Transverse colon (tissue), 4 donors: Measurements from ENCODE around the gene LCNL1. TPM values are rescaled to one million over a fixed set of nuclear protein-coding genes. Genes with fewer than 3 reads are reported as not detected.

Experiments
- DNase-seq: peaks from one replicate; pipeline ENCODE4 v3.0.0-alpha.2; 2019
- H3K27ac ChIP-seq, 4 donors: fragments of 200-600 bp; sonication (generic); 2 replicates each; pipeline ENCODE4 v1.5.1; 2016 to 2018; ENCODE audit warnings: inconsistent platforms in 4 of 4
- H3K27me3 ChIP-seq: fragments of 200-600 bp; sonication (generic); 2 replicates; pipeline ENCODE4 v1.5.1; 2017; ENCODE audit warnings: inconsistent platforms
- H3K36me3 ChIP-seq, 4 donors: fragments of 200-600 bp; sonication (generic); 2 replicates each; pipeline ENCODE4 v1.5.1; 2017 to 2019; ENCODE audit warnings: inconsistent platforms in 4 of 4
- H3K4me1 ChIP-seq, 4 donors: fragments of 200-600 bp; sonication (generic); 2 replicates each; pipeline ENCODE4 v1.5.1; 2017 to 2020; ENCODE audit warnings: inconsistent platforms in 4 of 4
- H3K4me3 ChIP-seq, 4 donors: fragments of 200-600 bp; sonication (generic); 1 replicate in 1 of 4; 2 replicates in 3 of 4; pipeline versions ENCODE4 v1.5.1 to v1.6.1; 2017 to 2019; ENCODE audit warnings: inconsistent platforms in 4 of 4
- H3K9me3 ChIP-seq, 2 donors: fragments of 200-600 bp; sonication (generic); 2 replicates each; pipeline ENCODE4 v1.5.1; 2017 to 2019; ENCODE audit warnings: inconsistent platforms in 2 of 2
- EP300 ChIP-seq: sonication (generic); formaldehyde crosslinking; IDR thresholded peaks from one replicate; pipeline ENCODE4 v1.6.1; 2017; ENCODE audit warnings: antibody characterized with exemption, low read depth
- POLR2A ChIP-seq: fragments of 450-650 bp; IDR thresholded peaks from one replicate; pipeline ENCODE4 v1.6.1; 2016; ENCODE audit warnings: antibody characterized with exemption, mild to moderate bottlenecking, moderate library complexity
- POLR2AphosphoS5 ChIP-seq, 3 donors: sonication (generic); formaldehyde crosslinking; IDR thresholded peaks; one replicate each; pipeline ENCODE4 v1.6.1; 2016; ENCODE audit warnings: antibody characterized with exemption in 3 of 3
- WGBS, 2 donors: methylation state at CpG; one replicate each; pipeline ENCODE4 v1.1.5; 2018; ENCODE audit warnings: low coverage in 1 of 2; 5-methylcytosine and 5-hydroxymethylcytosine counted together
- in situ Hi-C, 4 donors: fragments of 200-750 bp; cut with MboI; loops; one replicate each; pipeline versions ENCODE4 v1.15.0 to v1.15.1; 2017; ENCODE audit warnings: low sequenced_read_pairs in 3 of 4, low pct_ligation_motif_present in 1 of 4, low pct_unique_long_range_greater_than_20kb in 1 of 4
- intact Hi-C: fragments of 100-400 bp; cut with DNase I; formaldehyde crosslinking; loops from one replicate; pipeline ENCODE4 v1.15.1; 2023; ENCODE audit warnings: low total_unique reads
- total RNA-seq, 4 donors: library from RNA; depleted of rRNA; stranded (reverse); fragments of >200 nt; gene quantifications; one replicate each; pipeline ENCODE4 v1.1.0, GENCODE V29; 2016
- TF ChIP-seq, protein P1 (sequence below), 5 experiments: fragments of 200-600 bp in 3 of 5; fragments of 450-650 bp in 2 of 5; sonication (generic) in 3 of 5; IDR thresholded peaks; 1 replicate in 2 of 5; 2 replicates in 3 of 5; pipeline ENCODE4 v1.5.1; 2016 to 2017; ENCODE audit warnings: antibody characterized with exemption in 5 of 5, inconsistent platforms in 3 of 5, mild to moderate bottlenecking in 2 of 5, moderate library complexity in 1 of 5

LCNL1 gene
- total RNA-seq, 4 donors from 2014 or later = 0.27 to 0.75 TPM; not detected in 2

DNA sequence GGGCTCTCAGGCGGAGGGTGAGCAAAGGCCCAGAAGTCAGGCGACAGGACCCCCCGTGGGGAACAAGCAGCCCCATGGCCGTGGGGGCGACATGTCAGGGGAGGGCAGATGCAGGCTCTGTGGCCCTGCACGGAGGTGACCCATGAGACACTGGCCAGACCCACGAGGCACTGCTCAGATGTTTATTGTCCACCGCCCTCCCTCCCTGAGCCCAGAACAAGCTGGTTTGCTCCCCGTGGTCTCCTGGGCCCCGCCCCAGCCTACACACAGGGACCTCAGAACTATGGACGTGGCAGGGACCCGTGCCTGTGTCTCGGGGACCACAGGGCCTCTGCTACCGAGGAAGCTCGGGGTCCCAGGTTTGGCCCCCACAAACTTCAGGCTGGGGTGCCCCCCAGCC is 47.2 kb downstream of the LCNL1 start:
- intact Hi-C loops = loop anchor here (5.0 kb wide), 1 partner anchor 83 kb away; the partner anchor contains the start of gene C8G
- in situ Hi-C loops = loop anchor here in 3 of 4 donors (10.0 to 25.0 kb wide), 2 partner anchors 243 to 245 kb away; partner anchors contain the start of genes CCDC183 (in 2 of the 3) and TMEM141 (in 2 of the 3)

DNA sequence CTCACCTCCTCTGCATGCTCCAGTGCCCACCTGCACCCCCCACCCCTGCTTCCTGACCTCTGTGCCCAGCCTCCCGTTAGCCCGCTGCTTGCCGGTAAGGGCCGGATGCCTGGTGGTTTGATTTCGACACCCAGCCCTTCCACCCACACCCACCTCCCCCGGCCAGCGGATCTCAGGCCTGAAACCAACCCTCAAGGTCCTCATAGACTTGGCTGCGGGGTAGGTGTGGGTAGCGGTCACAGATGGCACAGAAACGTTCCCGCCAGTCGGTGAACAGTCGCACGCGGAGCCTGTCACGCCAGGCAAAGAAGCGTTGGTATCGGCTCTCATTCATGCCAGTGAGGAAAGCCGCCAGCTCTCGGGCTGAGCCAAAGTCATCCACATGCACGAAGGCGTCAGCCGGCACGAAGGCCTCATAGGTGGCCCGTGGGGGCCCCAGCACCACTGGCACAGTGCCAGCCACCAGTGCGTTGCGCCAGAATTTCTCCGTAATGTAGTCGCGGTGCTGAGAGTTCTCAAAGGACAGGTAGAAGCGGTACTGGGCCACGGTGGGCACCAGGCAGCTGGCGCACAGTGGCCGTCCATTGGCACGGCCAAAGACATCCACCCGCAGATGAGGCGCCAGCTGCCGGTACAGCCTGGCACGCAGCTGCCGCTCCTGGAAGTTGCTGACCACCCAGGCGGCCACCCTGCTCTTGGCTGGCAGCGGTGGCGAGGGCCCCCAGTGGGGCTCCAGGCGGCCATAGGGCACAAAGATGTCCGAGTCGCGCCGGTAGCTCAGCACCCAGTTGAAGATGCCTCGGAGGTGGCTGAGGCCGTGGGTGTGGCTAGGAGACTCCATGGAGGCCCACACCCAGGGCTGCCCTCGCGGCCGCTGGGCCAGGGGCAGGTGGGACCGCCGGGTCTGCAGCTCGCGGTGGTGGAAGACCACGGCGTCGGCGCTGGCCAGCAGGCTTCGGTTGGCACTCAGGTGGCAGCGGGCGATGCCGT is 48.0 kb downstream of the LCNL1 start:
- Histone ChIP-seq H3K36me3 (no peaks in the 10 kb centered on the region), H3K4me1 (peaks cover 23 to 65% (median 48%) of the 10 kb centered on the region in 4 donors), H3K27ac (no peak overlapping the region), H3K4me3 (no peak overlapping the region), H3K27me3 (no peaks in the 10 kb centered on the region), H3K9me3 (no peaks in the 10 kb centered on the region)
- TF ChIP-seq POLR2AphosphoS5 (IDR thresholded peaks at IDR 0.05) (no peak), EP300 (no peak)
- TF ChIP-seq, protein P1, sequence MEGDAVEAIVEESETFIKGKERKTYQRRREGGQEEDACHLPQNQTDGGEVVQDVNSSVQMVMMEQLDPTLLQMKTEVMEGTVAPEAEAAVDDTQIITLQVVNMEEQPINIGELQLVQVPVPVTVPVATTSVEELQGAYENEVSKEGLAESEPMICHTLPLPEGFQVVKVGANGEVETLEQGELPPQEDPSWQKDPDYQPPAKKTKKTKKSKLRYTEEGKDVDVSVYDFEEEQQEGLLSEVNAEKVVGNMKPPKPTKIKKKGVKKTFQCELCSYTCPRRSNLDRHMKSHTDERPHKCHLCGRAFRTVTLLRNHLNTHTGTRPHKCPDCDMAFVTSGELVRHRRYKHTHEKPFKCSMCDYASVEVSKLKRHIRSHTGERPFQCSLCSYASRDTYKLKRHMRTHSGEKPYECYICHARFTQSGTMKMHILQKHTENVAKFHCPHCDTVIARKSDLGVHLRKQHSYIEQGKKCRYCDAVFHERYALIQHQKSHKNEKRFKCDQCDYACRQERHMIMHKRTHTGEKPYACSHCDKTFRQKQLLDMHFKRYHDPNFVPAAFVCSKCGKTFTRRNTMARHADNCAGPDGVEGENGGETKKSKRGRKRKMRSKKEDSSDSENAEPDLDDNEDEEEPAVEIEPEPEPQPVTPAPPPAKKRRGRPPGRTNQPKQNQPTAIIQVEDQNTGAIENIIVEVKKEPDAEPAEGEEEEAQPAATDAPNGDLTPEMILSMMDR (IDR thresholded peaks at IDR 0.05) = no peak
- in situ Hi-C loops (loop anchor here in 3 of 4 donors (10.0 to 25.0 kb wide), 2 partner anchors 244 to 246 kb away; partner anchors contain the start of genes CCDC183 (in 2 of the 3) and TMEM141 (in 2 of the 3)), intact Hi-C loops (loop anchor here (5.0 kb wide), 1 partner anchor 84 kb away; the partner anchor contains the start of gene C8G)
- 60 to 74% methylated on average over 1 to 51 of the region's 65 CpGs for WGBS, 2 donors
- no peak for DNase-seq

More for the DNA sequence above, 47.2 kb downstream of the LCNL1 start:
- Histone ChIP-seq H3K4me1 (peaks cover 22 to 62% (median 46%) of the 10 kb centered on the region in 4 donors), H3K27me3 (no peaks in the 10 kb centered on the region), H3K4me3 (no peak overlapping the region), H3K9me3 (no peaks in the 10 kb centered on the region), H3K27ac (no peak overlapping the region), H3K36me3 (no peaks in the 10 kb centered on the region)
- TF ChIP-seq, protein P1 (IDR thresholded peaks at IDR 0.05) = no peak
- no peak for DNase-seq
- WGBS, 2 donors = 67 to 80% methylated on average over 2 to 11 of the region's 15 CpGs

DNA sequence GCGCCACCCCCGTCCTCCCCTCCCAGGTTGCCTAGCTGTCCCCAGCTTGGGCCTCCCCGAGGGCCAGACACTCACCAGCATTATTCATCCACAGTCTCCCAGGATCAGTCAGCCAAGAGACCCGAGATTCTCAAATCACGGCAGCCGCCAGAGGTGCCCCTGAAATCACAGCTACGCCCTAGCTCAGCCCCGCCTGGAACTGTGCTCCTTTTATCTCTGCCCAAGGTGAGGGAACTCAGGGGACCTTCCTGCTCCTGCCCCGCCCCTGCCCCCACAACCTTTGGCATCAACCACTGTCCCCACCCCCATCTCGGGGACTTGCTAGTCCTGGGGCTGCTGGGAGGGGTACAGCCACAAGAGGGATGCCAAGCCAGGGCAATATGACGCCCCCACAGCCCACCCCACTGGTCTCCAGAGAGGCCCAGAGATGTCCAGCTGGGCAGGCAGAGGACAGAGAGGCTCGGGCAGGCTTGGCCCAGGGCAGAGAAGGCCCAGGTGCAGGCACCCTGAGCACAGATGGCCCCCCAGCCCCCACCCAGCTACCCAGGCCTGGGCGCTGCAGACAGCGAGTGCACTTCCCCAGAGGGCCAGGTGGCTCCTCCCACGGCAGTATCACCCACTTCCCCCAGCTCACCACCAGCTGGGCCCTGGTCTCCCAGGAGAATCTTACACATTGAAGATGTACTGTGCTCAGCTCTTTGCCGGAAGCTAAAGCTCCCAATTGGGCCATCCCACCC is 49.3 kb downstream of the LCNL1 start, which contains the start of gene FUT7:
Gene FUT7, minus strand, starts transcription at position 185 of the 737 bp plus-strand sequence. Its CDS starts 97 bp downstream, at position 88.
- WGBS, 2 donors = 40% methylated on average over 15 of the region's 16 CpGs; no CpG with 5 or more reads in 1 of the 2 donors

More for the DNA sequence above, 49.3 kb downstream of the LCNL1 start, which contains the start of gene FUT7:
- in situ Hi-C loops = loop anchor here in 3 of 4 donors (10.0 to 25.0 kb wide), 2 partner anchors 245 to 247 kb away; partner anchors contain the start of genes CCDC183 (in 2 of the 3) and TMEM141 (in 2 of the 3)
- Histone ChIP-seq H3K4me1 (peaks cover 21 to 53% (median 39%) of the 10 kb centered on the region in 4 donors), H3K27me3 (no peaks in the 10 kb centered on the region), H3K36me3 (no peaks in the 10 kb centered on the region), H3K4me3 (no peak within 1 kb of the TSS), H3K9me3 (no peaks in the 10 kb centered on the region), H3K27ac (no peak within 1 kb of the TSS)
- TF ChIP-seq POLR2AphosphoS5 (IDR thresholded peaks at IDR 0.05) (no peak), POLR2A (no peak)
- TF ChIP-seq, protein P1 (IDR thresholded peaks at IDR 0.05) = no peak
- DNase-seq = no peak
- intact Hi-C loops = loop anchor here (5.0 kb wide), 1 partner anchor 85 kb away; the partner anchor contains the start of gene C8G
